ENCODE measurements around the gene ANKRD55. TPM values are rescaled to one million over a fixed set of nuclear protein-coding genes. Genes with fewer than 3 reads are reported as not detected.
"Not testable (repeated sequence)": the region's sequence is repeated elsewhere in the genome, so short reads cannot be mapped to it uniquely, and the experiment has no call there.

Gene ANKRD55
- total RNA-seq, 1 donor from 2014 or later: 0.49 TPM

DNA sequence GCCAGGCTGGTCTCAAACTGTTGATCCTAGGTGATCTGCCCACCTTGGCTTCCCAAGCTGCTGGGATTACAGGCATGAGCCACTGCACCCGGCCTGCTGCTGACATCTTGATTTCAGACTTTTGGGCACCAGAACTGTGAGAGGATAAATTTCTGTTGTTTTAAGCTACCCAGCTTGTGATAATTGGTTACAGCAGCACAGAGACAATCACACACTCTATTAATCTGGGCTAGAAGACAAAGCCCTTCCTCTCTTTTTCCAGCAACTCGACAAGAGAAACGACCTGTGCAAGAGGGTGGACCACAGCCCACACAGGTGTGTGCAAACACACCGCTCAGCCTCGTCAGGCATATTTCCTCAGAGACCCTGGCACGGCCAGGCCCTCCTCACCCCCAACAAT lies 4.5 kb downstream of the ANKRD55 start:
- DNase-seq: no peak
- Histone ChIP-seq H3K9me3 (no peaks in the 10 kb centered on the region), H3K4me1 (no peaks in the 10 kb centered on the region), H3K4me3 (no peak overlapping the region), H3K27me3 (no peaks in the 10 kb centered on the region), H3K36me3 (no peaks in the 10 kb centered on the region), H3K27ac (no peak overlapping the region)
- no peak for ATAC-seq
- TF ChIP-seq, protein P1, sequence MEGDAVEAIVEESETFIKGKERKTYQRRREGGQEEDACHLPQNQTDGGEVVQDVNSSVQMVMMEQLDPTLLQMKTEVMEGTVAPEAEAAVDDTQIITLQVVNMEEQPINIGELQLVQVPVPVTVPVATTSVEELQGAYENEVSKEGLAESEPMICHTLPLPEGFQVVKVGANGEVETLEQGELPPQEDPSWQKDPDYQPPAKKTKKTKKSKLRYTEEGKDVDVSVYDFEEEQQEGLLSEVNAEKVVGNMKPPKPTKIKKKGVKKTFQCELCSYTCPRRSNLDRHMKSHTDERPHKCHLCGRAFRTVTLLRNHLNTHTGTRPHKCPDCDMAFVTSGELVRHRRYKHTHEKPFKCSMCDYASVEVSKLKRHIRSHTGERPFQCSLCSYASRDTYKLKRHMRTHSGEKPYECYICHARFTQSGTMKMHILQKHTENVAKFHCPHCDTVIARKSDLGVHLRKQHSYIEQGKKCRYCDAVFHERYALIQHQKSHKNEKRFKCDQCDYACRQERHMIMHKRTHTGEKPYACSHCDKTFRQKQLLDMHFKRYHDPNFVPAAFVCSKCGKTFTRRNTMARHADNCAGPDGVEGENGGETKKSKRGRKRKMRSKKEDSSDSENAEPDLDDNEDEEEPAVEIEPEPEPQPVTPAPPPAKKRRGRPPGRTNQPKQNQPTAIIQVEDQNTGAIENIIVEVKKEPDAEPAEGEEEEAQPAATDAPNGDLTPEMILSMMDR (IDR thresholded peaks at IDR 0.05): no peak
- intact Hi-C loops (cut with DNase I): no loop called here

DNA sequence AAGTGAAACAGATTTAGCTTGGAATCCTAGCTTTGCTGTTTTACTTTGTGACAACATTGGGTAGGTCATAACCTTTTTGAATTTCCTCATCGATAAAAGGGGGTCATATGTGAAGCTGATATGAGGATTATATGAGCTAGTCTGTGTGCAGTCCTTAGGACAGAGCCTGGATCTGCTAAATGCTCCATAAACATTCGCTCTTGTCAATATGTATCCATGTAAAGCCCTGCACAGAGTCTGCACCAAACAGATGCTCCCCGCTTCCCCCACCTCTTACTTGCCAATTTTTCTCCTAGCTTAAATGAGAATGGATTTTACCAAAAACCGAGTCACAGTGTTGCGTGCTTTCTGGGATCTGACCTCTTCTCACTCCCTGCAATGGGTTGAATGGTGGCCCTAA lies 5.4 kb downstream of the ANKRD55 start:
- intact Hi-C loops (cut with DNase I): no loop called here
- no peaks in the 10 kb centered on the region for H3K4me1 ChIP-seq
- TF ChIP-seq, protein P1 (IDR thresholded peaks at IDR 0.05): no peak
- no peaks in the 10 kb centered on the region for H3K36me3 ChIP-seq
- no peak overlapping the region for H3K27ac ChIP-seq
- DNase-seq: no peak
- no peaks in the 10 kb centered on the region for H3K27me3 ChIP-seq
- ATAC-seq: no peak
- no peaks in the 10 kb centered on the region for H3K9me3 ChIP-seq
- no peak overlapping the region for H3K4me3 ChIP-seq

DNA sequence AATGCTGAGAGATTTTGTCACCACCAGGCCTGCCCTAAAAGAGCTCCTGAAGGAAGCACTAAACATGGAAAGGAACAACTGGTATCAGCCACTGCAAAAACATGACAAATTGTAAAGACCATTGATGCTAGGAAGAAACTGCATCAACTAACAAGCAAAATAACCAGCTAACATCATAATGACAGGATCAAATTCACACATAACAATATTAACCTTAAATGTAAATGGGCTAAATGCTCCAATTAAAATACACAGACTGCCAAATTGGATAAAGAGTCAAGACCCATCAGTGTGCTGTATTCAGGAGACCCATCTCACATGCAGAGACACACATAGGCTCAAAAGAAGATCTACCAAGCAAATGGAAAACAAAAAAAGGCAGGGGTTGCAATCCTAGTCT lies 9.8 kb downstream of the ANKRD55 start:
- H3K4me3 ChIP-seq; DNase-seq; H3K27me3 ChIP-seq; H3K27ac ChIP-seq; intact Hi-C loops (cut with DNase I); H3K9me3 ChIP-seq; ATAC-seq; H3K36me3 ChIP-seq; H3K4me1 ChIP-seq: not testable (repeated sequence)

DNA sequence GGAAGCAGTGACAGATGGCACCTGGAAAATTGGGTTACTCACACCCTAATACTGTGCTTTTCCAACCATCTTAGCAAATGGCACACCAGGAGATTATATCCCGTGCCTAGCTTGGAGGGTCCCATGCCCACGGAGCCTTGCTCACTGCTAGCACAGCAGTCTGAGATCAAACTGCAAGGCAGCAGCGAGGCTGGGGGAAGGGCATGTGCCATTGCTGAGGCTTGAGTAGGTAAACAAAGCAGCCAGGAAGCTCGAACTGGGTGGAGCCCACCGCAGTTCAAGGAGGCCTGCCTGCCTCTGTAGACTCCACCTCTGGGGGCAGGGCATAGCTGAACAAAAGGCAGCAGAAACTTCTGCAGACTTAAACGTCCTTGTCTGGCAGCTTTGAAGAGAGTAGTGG lies 11.5 kb downstream of the ANKRD55 start:
- H3K9me3 ChIP-seq; H3K27me3 ChIP-seq; H3K4me1 ChIP-seq; ATAC-seq; DNase-seq; H3K27ac ChIP-seq; H3K36me3 ChIP-seq; H3K4me3 ChIP-seq; intact Hi-C loops (cut with DNase I): not testable (repeated sequence)

DNA sequence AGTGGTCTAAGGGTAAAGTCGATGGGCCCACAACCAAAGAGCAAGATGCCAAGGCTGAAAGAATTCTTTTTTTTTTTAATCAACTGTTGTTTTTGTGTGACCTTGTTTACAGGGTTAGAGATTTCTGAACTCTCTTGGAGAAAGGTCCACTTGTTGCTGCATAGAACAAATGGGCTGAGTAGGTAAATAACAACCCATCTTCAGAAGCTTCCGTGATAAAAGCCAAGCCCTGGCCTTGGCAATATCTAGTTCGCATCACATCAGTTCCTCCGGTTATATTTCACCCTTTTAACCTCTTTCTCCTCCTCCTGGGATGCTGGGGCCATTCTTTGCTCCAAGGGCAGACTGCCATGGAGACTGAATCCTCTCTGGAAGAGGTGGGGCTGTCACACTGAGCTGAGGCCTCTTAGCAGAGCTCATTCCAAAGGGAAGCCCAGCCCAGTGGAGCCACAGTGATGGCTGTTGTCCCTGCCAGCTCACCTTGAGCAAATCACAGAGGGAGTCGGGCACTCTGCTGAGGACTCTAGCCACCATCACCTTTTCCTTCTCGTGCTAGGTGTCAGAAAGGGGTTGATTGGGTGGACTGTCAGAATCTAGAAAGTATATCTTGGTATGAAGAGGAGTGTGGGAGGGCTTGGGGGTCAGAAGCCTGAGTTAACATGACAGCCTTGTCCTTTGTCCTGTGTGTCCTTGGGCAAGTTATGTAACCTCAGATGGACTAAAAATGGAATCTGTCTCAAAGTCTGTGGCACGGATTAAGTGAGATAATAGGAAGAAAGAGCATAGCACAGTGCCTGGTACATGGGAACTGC lies 17.9 kb downstream of the ANKRD55 start:
- ATAC-seq: no peak
- Histone ChIP-seq H3K36me3 (no peaks in the 10 kb centered on the region), H3K27ac (no peak overlapping the region), H3K4me3 (no peak overlapping the region), H3K4me1 (peaks cover 5% of the 10 kb centered on the region), H3K9me3 (peaks cover 10% of the 10 kb centered on the region), H3K27me3 (no peaks in the 10 kb centered on the region)
- no peak for DNase-seq
- TF ChIP-seq, protein P1 (IDR thresholded peaks at IDR 0.05): no peak
- intact Hi-C loops (cut with DNase I): no loop called here

DNA sequence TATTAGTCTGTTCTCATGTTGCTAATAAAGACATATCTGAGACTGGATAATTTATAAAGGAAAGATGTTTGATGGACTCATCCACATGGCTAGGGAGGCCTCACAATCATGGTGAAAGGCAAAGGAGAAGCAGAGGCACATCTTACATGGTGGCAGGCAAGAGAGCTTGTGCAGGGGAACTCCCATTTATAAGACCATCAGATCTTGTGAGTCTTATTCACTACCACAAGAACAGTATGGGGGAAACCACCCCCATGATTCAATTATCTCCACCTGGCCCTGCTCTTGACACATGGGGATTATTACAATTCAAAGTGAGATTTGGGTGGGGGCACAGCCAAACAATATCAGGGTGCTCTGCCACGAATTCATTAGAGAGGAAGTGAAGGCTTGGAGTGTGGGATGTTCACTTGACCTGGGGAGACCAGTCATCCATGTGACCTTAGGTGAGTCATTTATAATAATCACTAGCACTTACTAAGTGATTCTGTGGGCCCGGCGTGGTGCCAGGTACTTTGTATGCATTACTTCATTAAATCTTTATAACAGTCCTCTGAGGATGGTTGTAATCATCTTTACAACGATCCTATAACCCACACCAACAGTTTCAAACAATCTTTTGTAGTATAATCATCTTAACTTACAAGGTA lies 19.1 kb downstream of the ANKRD55 start:
- H3K9me3 ChIP-seq: peaks cover 10% of the 10 kb centered on the region
- H3K27ac ChIP-seq; ATAC-seq; DNase-seq; H3K4me3 ChIP-seq; H3K27me3 ChIP-seq; H3K36me3 ChIP-seq; intact Hi-C loops (cut with DNase I); H3K4me1 ChIP-seq: not testable (repeated sequence)

DNA sequence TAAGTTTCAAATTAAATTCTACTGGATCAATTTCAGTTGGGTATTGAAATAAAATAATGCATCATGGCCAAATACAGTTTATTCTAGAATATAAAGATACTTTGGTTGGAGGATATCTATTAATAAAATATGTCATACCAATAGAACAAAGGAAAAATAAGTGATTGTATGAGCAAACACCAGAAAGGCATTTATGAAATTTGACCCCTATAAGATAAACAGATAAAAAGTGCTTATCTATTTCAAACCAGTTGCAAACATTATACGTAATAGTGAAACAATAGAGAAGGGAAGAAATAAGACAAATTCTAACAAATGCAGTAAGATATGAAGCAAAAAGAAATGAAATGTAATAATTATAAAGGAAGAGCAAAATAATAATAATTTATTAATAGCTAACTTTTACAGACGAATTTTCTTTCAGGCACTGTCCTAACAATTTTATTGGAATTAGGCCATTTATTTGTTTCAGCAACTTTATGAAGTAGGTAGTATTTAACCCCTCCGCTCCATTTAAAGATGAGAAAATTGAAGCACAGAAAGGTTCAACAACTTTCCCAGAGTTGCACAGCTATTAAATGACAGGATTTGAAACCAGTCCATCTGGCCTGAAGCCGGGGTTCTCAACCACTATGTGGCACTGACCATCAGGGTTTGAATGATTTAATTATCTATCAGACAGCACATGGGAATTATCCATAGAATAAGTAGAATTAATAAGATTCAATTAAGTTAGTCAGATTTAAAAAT lies 20.8 kb downstream of the ANKRD55 start:
- DNase-seq (no peak), ATAC-seq (no peak)
- Histone ChIP-seq H3K4me1 (peaks cover 5% of the 10 kb centered on the region), H3K27me3 (no peaks in the 10 kb centered on the region), H3K36me3 (no peaks in the 10 kb centered on the region), H3K27ac (no peak overlapping the region), H3K9me3 (peaks cover 10% of the 10 kb centered on the region), H3K4me3 (no peak overlapping the region)
- TF ChIP-seq, protein P1 (IDR thresholded peaks at IDR 0.05): no peak
- intact Hi-C loops (cut with DNase I): no loop called here

Measured in upper lobe of right lung (tissue), 1 donor.